ENCODE results near the gene A4GALT. TPM values are rescaled to one million over a fixed set of nuclear protein-coding genes. Genes with fewer than 3 reads are reported as not detected.
"Not testable (repeated sequence)": the region's sequence is repeated elsewhere in the genome, so short reads cannot be mapped to it uniquely, and the experiment has no call there.

A4GALT gene
- total RNA-seq, 1 experiment from 2014 or later = 12.3 TPM

DNA sequence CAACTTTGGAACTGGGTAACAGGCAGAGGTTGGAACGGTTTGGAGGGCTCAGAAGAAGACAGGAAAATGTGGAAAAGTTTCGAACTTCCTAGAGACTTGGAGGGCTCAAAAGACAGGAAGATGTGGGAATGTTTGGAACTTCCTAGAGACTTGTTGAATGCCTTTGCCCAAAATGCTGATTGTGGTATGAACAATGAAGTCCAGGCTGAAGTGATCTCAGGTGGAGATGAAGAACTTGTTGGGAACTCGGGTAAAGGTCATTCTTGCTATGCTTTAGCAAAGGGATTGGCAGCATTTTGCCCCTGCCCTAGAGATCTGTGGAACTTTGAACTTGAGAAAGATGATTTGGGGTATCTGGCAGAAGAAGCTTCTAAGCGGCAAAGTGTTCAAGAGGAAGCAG, 42.7 kb downstream of the A4GALT start:
- H3K27ac ChIP-seq; DNase-seq (ENCODE audit: low read depth in 1 of 2, low spot score in 2 of 2): not testable (repeated sequence)

GRCh38 chr22:42676059-42676607, 44.5 kb downstream of the A4GALT start:
- Histone ChIP-seq H3K9me3 (replicated peaks) (peaks cover 3% of the 10 kb centered on the region; the same call in 1 of the 2 replicates), H3K27ac (no peak overlapping the region), H3K4me1 (replicated peaks) (peaks cover 16% of the 10 kb centered on the region), H3K27me3 (replicated peaks) (no peaks in the 10 kb centered on the region), H3K36me3 (no peaks in the 10 kb centered on the region), H3K4me3 (no peak overlapping the region)
- no peak for DNase-seq (ENCODE audit: low read depth in 1 of 2, low spot score in 2 of 2)

More for the DNA sequence above, 42.7 kb downstream of the A4GALT start:
- H3K4me3 ChIP-seq; H3K9me3 ChIP-seq (replicated peaks); H3K27me3 ChIP-seq (replicated peaks); H3K36me3 ChIP-seq: not testable (repeated sequence)
- peaks cover 10% of the 10 kb centered on the region for H3K4me1 ChIP-seq (replicated peaks)

GRCh38 chr22:42673898-42674401, 46.7 kb downstream of the A4GALT start:
- no peak for DNase-seq (ENCODE audit: low read depth in 1 of 2, low spot score in 2 of 2)
- Histone ChIP-seq H3K27ac (no peak overlapping the region), H3K27me3 (replicated peaks) (no peaks in the 10 kb centered on the region), H3K4me3 (no peak overlapping the region), H3K36me3 (no peaks in the 10 kb centered on the region), H3K4me1 (replicated peaks) (peaks cover 17% of the 10 kb centered on the region), H3K9me3 (replicated peaks) (no peaks in the 10 kb centered on the region; the same call in 1 of the 2 replicates)

GRCh38 chr22:42673071-42673470, 47.6 kb downstream of the A4GALT start:
- H3K9me3 ChIP-seq (replicated peaks); H3K36me3 ChIP-seq; H3K4me3 ChIP-seq; DNase-seq (ENCODE audit: low read depth in 1 of 2, low spot score in 2 of 2); H3K27ac ChIP-seq; H3K27me3 ChIP-seq (replicated peaks): not testable (repeated sequence)
- H3K4me1 ChIP-seq (replicated peaks) = peaks cover 17% of the 10 kb centered on the region

- peaks cover 22% of the 10 kb centered on the region for H3K4me1 ChIP-seq (replicated peaks)
- H3K4me3 ChIP-seq = no peak overlapping the region
- H3K36me3 ChIP-seq = no peaks in the 10 kb centered on the region
- H3K27me3 ChIP-seq (replicated peaks) = no peaks in the 10 kb centered on the region
- H3K27ac ChIP-seq = 0 out of 2 replicates have a peak overlapping the region, but pooled peaks have one; percentile 4
- no peaks in the 10 kb centered on the region for H3K9me3 ChIP-seq (replicated peaks)
- DNase-seq (ENCODE audit: low read depth in 1 of 2, low spot score in 2 of 2) = peak in 1 of 2 experiments; percentile 64
These were observed 49.6 kb downstream of the A4GALT start for GRCh38 chr22:42670921-42671709.

DNA sequence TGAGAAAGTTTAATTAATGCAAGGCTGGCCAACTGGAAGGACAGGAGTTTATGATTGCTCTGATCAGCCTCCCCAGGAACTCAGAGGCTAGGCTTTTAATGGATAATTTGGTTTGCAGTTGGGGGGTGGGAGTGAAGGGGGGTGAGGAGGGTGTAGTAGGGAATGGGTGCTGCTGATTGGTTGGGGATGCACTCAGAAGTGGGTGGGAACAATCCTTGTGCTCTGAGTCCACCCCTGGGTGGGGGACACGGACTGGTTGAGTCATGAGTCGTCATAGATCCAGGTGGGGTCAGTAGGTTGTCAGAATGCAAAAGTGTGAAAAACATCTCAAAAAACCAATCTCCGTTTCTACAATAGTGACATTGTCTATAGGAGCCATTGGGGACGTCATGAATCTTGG, 50.6 kb downstream of the A4GALT start:
- H3K9me3 ChIP-seq (replicated peaks) = no peaks in the 10 kb centered on the region

DNA sequence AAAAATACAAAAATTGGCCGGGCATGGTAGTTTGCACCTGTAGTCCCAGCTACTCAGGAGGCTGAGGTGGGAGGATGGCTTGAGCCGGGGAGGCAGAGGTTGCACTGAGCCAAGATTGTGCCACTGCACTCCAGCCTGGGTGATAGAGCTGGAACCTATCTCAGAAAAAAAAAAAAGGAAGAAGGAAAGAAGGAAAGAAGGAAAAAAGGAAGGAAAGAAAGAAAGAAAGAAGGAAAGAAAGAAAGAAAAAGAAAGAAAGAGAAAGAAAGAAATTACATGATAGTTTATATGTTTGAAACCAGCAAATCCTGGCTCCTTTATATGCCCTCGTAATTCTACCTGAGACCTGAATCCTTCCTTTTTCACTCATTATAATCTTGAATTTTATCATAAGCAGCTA, 54.3 kb downstream of the A4GALT start:
- not testable (repeated sequence) for H3K4me3 ChIP-seq; H3K27ac ChIP-seq; H3K36me3 ChIP-seq; H3K9me3 ChIP-seq (replicated peaks); DNase-seq (ENCODE audit: low read depth in 1 of 2, low spot score in 2 of 2); H3K27me3 ChIP-seq (replicated peaks)
- H3K4me1 ChIP-seq (replicated peaks) = peaks cover 25% of the 10 kb centered on the region

More for the DNA sequence above, 50.6 kb downstream of the A4GALT start:
- H3K4me1 ChIP-seq (replicated peaks) = peaks cover 22% of the 10 kb centered on the region
- H3K36me3 ChIP-seq = no peaks in the 10 kb centered on the region
- no peak for DNase-seq (ENCODE audit: low read depth in 1 of 2, low spot score in 2 of 2)
- no peaks in the 10 kb centered on the region for H3K27me3 ChIP-seq (replicated peaks)
- no peak overlapping the region for H3K27ac ChIP-seq
- no peak overlapping the region for H3K4me3 ChIP-seq

- Histone ChIP-seq H3K4me1 (replicated peaks) (peaks cover 13% of the 10 kb centered on the region), H3K36me3 (no peaks in the 10 kb centered on the region), H3K4me3 (no peak overlapping the region), H3K9me3 (replicated peaks) (no peaks in the 10 kb centered on the region), H3K27ac (no peak overlapping the region), H3K27me3 (replicated peaks) (no peaks in the 10 kb centered on the region)
- no peak for DNase-seq (ENCODE audit: low read depth in 1 of 2, low spot score in 2 of 2)
These were observed 55.5 kb downstream of the A4GALT start for GRCh38 chr22:42664976-42665831.

- Histone ChIP-seq H3K4me1 (replicated peaks) (peaks cover 7% of the 10 kb centered on the region), H3K9me3 (replicated peaks) (no peaks in the 10 kb centered on the region), H3K27me3 (replicated peaks) (no peaks in the 10 kb centered on the region), H3K27ac (no peak overlapping the region; the same call in 1 of the 2 replicates), H3K4me3 (peak overlapping the region; percentile 36), H3K36me3 (no peaks in the 10 kb centered on the region)
- peak; percentile 75 to 79 for DNase-seq (ENCODE audit: low read depth in 1 of 2, low spot score in 2 of 2)
These were observed 58.5 kb downstream of the A4GALT start for GRCh38 chr22:42661985-42662831.

- no peak for DNase-seq (ENCODE audit: low read depth in 1 of 2, low spot score in 2 of 2)
- Histone ChIP-seq H3K27ac (no peak overlapping the region), H3K36me3 (no peaks in the 10 kb centered on the region), H3K9me3 (replicated peaks) (no peaks in the 10 kb centered on the region), H3K4me3 (no peak overlapping the region), H3K4me1 (replicated peaks) (no peaks in the 10 kb centered on the region), H3K27me3 (replicated peaks) (no peaks in the 10 kb centered on the region)
These were observed 64.1 kb downstream of the A4GALT start for GRCh38 chr22:42656578-42656977.

- DNase-seq (ENCODE audit: low read depth in 1 of 2, low spot score in 2 of 2) = no peak
- no peaks in the 10 kb centered on the region for H3K27me3 ChIP-seq (replicated peaks)
- no peaks in the 10 kb centered on the region for H3K9me3 ChIP-seq (replicated peaks)
- no peak overlapping the region for H3K4me3 ChIP-seq
- no peak overlapping the region for H3K27ac ChIP-seq
- H3K4me1 ChIP-seq (replicated peaks) = peaks cover 5% of the 10 kb centered on the region; the same call in 1 of the 2 replicates
- no peaks in the 10 kb centered on the region for H3K36me3 ChIP-seq
These were observed 65.0 kb downstream of the A4GALT start for GRCh38 chr22:42655693-42656092.

DNA sequence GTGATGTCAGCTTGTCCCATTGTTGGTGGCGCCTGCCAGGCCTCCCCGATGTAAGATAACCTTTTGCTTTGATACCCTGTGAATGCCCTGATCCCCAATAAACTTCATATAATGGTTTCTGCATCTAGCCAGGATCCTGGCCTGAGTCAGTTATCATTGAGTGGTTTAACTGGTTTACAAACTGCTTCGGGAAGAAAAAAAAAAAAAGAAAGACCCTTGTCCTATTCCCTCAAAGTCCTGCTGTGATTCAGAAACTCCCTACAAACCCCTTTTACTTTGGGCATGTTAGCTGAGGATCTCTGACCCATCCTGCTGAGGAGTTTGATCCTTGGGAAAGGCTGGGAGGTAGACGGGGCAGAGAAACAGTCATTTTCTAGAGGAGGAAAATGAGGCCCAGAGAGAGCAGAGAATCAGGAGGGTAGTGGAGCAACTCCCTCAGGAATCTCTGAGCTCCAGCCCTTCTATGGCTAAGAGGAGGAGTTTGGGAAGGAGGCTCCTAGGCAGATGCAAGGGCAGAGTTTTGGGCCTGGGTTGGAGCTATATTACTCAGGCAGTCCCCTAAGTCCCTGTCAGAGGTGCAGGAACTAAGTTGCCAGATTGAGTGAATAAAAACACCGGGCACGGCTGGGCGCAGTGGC, 66.1 kb downstream of the A4GALT start:
- Histone ChIP-seq H3K4me3 (no peak overlapping the region), H3K27me3 (replicated peaks) (no peaks in the 10 kb centered on the region), H3K36me3 (no peaks in the 10 kb centered on the region), H3K9me3 (replicated peaks) (no peaks in the 10 kb centered on the region), H3K27ac (no peak overlapping the region), H3K4me1 (replicated peaks) (peaks cover 8% of the 10 kb centered on the region)
- no peak for DNase-seq (ENCODE audit: low read depth in 1 of 2, low spot score in 2 of 2)
